GM18951 (cell line): ENCODE data around the gene VWA3B.

Experiments
- POLR2A ChIP-seq: IDR thresholded peaks from 4 replicates; pipeline ENCODE4 v1.6.1; 2011; ENCODE audit warnings: mild to moderate bottlenecking; ENCODE audit not compliant: insufficient read length, insufficient read depth; ENCODE audit errors: extremely low read depth
- in situ Hi-C: fragments of 300-500 bp; cut with MboI; formaldehyde crosslinking; loops from one replicate; pipeline ENCODE4 v1.12.0; 2022; ENCODE audit warnings: low sequenced_read_pairs, mixed read lengths, inconsistent platforms; ENCODE audit not compliant: unreplicated experiment

Gene VWA3B

GRCh38 chr2:98355881-98356280 lies 268.9 kb downstream of the VWA3B start:
- in situ Hi-C loops: no loop called here
- no peak for TF ChIP-seq POLR2A

DNA sequence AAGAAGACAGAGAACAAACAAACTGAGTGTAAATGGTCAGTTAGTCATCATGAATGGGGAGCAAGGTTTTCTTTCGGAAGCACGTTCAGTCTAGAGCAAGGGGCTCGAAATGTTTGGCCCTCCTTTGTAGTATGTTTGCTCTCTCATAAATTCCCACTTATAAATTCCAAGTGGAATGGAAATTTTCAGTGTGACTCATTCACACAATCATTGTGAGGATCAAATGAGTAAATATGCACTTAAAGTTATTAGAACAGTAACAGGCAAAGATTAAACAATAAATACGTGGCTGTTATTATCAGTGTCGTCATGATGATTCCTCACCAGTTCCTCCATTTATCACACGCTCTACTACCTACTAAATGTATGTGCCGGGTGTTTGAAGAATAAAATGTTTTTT lies 269.8 kb downstream of the VWA3B start:
- TF ChIP-seq POLR2A: no peak
- in situ Hi-C loops: no loop called here

GRCh38 chr2:98357849-98358248 lies 270.9 kb downstream of the VWA3B start:
- no peak for TF ChIP-seq POLR2A
- in situ Hi-C loops: no loop called here

DNA sequence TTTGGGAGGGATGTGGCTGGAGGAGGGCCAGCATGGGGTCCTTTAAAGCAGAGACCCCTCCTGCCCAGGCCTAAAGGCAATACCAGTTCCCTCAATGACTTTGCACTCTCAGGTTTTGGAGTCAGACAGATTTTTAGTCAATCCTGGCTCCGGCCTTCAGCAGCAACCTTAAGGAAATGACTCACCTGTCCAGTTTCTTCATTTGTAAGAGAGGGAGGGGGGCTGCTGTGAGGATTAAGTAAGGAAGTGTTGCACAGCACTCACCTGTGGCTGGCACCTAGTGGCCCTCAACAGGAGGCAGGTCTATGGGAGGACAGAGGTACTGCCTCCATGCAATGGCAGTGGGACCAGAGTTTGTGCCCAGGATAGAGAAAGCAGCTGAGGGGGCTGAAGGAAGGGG lies 273.0 kb downstream of the VWA3B start:
- no peak for TF ChIP-seq POLR2A
- in situ Hi-C loops: no loop called here
